Kidney epithelial cell (primary cell): ENCODE data around the gene RAD51D. TPM values are rescaled to one million over a fixed set of nuclear protein-coding genes. Genes with fewer than 3 reads are reported as not detected.

Source experiments
- DNase-seq: peaks from one replicate; pipeline ENCODE4 v3.0.0-alpha.2; 2010; ENCODE audit warnings: low read depth
- H3K27me3 ChIP-seq: 2 replicates; pipeline ENCODE4 v1.6.0; 2011; ENCODE audit warnings: low read length; ENCODE audit not compliant: control insufficient read depth, insufficient read depth
- H3K36me3 ChIP-seq: 2 replicates; pipeline ENCODE4 v1.5.1; 2011; ENCODE audit warnings: low read length; ENCODE audit not compliant: control insufficient read depth, insufficient read depth
- H3K4me3 ChIP-seq: 2 replicates; pipeline ENCODE4 v1.5.1; 2011; ENCODE audit warnings: low read depth, mild to moderate bottlenecking, control low read depth, low read length
- CTCF ChIP-seq: IDR thresholded peaks from 2 replicates; pipeline ENCODE4 v1.5.1; 2011; ENCODE audit warnings: mild to moderate bottlenecking, moderate library complexity, low read length, control low read depth, inconsistent platforms; ENCODE audit not compliant: insufficient read depth, poor library complexity, severe bottlenecking
- total RNA-seq: library from RNA; depleted of rRNA; stranded (reverse); fragments of >200 nt; gene quantifications from 2 replicates; pipeline ENCODE4 v1.2.3, GENCODE V29; 2015

Gene RAD51D
- total RNA-seq, 1 donor from 2014 or later, result 18.4 TPM

DNA sequence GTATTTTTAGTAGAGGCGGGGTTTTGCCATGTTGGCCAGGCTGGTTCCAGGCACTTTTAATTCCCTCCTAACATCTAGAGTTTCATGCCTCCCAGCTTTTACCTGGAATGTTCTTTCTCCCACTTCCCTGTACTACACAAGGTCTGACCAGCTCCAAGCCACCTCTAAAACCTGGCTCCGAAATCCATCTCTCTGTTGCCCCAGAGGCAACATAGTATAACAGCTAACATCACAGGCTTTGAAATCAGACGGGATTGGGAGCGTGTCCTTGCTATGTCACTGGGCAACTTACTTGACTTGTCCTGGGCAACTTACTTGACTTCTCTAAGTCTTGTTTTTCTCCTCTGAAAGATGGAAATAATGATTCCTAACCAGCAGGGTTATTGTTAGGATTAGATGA is 43.1 kb upstream of the RAD51D start:
- DNase-seq, result no peak
- no peak overlapping the region for H3K4me3 ChIP-seq
- H3K27me3 ChIP-seq, result peaks cover 3% of the 10 kb centered on the region
- no peaks in the 10 kb centered on the region for H3K36me3 ChIP-seq
- TF ChIP-seq CTCF, result no peak

- no peak for DNase-seq
- no peak for TF ChIP-seq CTCF
Observed at GRCh38 chr17:35161281-35161761, 41.7 kb upstream of the RAD51D start.

GRCh38 chr17:35160354-35161201 is 40.9 kb upstream of the RAD51D start:
- H3K36me3 ChIP-seq, result no peaks in the 10 kb centered on the region
- TF ChIP-seq CTCF, result no peak
- H3K4me3 ChIP-seq, result no peak overlapping the region
- DNase-seq, result no peak
- H3K27me3 ChIP-seq, result peaks cover 3% of the 10 kb centered on the region

More at GRCh38 chr17:35161281-35161761, 41.7 kb upstream of the RAD51D start:
- H3K36me3 ChIP-seq, result no peaks in the 10 kb centered on the region
- H3K27me3 ChIP-seq, result peaks cover 3% of the 10 kb centered on the region
- no peak overlapping the region for H3K4me3 ChIP-seq

DNA sequence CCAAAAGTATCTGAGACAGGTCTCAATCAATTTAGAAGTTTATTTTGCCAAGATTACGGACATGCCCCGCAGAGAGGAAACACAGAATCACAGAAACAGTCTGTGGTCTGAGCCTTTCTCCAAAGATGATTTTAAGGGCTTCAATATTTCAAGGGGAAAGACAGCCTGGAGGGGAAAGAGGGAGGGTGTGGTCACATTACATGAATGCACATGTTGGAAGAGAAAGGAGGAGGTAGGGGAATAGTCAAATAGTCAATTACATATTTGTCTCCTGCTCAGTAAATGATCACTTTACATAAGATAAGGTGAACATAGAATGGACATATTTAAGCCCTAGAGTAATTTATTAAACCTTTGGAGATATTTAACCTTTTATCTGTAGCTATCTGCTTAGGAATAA is 40.3 kb upstream of the RAD51D start:
- Histone ChIP-seq H3K27me3 (peaks cover 3% of the 10 kb centered on the region), H3K4me3 (no peak overlapping the region), H3K36me3 (no peaks in the 10 kb centered on the region)
- no peak for TF ChIP-seq CTCF
- DNase-seq, result no peak

GRCh38 chr17:35155246-35155645 is 35.6 kb upstream of the RAD51D start:
- Histone ChIP-seq H3K36me3 (no peaks in the 10 kb centered on the region), H3K4me3 (no peak overlapping the region), H3K27me3 (no peaks in the 10 kb centered on the region)
- no peak for DNase-seq
- TF ChIP-seq CTCF, result no peak
